GM12864 (cell line): ENCODE measurements around the gene RHBDD1.

ENCODE experiments used
- DNase-seq: peaks from one replicate; pipeline ENCODE4 v3.0.0-alpha.2; 2011; ENCODE audit warnings: low read depth
- H3K4me3 ChIP-seq: 2 replicates; pipeline ENCODE4 v1.5.1; 2011; ENCODE audit warnings: mild to moderate bottlenecking, low read depth, low read length, control low read depth
- TF ChIP-seq, protein P1 (sequence below): IDR thresholded peaks from 2 replicates; pipeline ENCODE4 v1.5.1; 2011; ENCODE audit warnings: low read depth, mild to moderate bottlenecking, moderate library complexity, low read length, control low read depth, inconsistent platforms; ENCODE audit errors: missing control alignments

RHBDD1 gene

DNA sequence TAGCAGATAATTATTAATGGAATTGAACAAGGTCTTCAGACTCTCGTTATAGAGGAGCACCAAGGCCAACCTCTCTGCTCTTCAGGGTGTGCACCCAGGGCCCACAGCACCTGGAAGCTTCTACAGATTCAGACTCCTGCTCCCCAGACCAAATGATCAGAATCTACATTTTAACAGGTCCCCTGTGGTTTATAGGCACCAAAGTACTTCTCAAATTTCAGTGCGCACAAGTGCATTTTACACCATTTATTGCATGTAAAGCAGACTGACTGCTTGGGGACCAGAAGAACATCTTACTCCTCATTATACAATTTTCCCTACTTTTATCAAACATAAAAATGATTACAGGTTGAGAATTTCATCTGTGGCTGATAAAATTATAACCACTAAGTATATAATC lies 164.3 kb downstream of the RHBDD1 start:
- DNase-seq = no peak
- H3K4me3 ChIP-seq = no peak overlapping the region
- TF ChIP-seq, protein P1, sequence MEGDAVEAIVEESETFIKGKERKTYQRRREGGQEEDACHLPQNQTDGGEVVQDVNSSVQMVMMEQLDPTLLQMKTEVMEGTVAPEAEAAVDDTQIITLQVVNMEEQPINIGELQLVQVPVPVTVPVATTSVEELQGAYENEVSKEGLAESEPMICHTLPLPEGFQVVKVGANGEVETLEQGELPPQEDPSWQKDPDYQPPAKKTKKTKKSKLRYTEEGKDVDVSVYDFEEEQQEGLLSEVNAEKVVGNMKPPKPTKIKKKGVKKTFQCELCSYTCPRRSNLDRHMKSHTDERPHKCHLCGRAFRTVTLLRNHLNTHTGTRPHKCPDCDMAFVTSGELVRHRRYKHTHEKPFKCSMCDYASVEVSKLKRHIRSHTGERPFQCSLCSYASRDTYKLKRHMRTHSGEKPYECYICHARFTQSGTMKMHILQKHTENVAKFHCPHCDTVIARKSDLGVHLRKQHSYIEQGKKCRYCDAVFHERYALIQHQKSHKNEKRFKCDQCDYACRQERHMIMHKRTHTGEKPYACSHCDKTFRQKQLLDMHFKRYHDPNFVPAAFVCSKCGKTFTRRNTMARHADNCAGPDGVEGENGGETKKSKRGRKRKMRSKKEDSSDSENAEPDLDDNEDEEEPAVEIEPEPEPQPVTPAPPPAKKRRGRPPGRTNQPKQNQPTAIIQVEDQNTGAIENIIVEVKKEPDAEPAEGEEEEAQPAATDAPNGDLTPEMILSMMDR = no peak

DNA sequence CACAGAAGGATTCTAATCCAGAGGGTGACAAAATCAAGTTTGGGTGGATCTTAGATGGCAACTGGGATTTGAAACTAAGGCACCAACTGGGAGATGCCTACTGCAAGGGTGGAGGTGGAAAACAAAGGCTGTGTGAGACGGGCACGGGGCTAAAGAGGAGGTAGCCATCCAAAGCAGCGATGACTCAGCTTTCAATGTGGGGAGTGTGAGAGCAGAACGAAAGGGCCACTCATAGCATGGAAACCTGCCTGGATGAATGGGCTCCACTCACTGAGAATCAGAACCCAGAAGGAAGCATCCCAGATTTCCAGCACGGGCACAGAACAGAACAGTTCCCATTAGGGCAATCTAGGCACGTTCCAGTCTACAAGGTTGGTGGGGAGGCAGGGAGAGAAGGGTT lies 168.6 kb downstream of the RHBDD1 start:
- no peak for DNase-seq
- H3K4me3 ChIP-seq = no peak overlapping the region

DNA sequence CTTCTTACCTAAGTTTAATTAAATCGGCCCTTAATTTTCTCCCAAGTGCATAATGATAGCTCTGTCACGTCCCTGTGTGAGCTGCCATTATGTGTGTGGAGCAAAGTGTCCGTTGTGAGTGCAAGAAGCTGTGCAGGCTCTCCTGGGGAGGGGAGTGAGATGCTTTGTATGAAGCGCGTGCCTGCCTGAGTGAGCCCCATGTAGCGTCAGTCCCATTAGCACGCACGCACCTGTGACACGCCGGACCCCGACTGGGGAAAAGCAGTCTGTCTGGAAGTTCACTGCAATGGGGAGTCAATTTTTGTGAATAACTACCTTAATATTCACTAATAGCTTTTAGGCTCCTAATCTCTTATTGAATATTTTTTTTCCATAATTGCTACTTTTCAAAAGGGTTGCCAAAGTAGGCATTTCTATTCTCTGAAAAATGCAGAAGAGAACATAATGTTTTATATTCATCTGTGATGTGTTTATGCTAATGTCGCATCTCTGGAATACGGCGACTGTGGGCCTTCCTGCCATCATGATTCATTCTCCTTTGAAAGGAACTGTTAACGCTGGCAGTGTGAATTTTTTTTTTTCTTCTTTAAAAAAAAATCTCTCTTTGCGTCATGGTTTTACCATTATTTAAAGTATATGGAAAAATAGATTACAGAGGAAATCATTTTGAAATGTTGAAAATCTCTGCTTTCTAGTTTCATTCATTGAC lies 170.5 kb downstream of the RHBDD1 start:
- no peak overlapping the region for H3K4me3 ChIP-seq
- DNase-seq = no peak
- TF ChIP-seq, protein P1 = no peak

More for the DNA sequence above, 168.6 kb downstream of the RHBDD1 start:
- TF ChIP-seq, protein P1 = no peak

GRCh38 chr2:227007148-227007547 lies 171.3 kb downstream of the RHBDD1 start:
- TF ChIP-seq, protein P1 = no peak
- DNase-seq = no peak
- no peak overlapping the region for H3K4me3 ChIP-seq

DNA sequence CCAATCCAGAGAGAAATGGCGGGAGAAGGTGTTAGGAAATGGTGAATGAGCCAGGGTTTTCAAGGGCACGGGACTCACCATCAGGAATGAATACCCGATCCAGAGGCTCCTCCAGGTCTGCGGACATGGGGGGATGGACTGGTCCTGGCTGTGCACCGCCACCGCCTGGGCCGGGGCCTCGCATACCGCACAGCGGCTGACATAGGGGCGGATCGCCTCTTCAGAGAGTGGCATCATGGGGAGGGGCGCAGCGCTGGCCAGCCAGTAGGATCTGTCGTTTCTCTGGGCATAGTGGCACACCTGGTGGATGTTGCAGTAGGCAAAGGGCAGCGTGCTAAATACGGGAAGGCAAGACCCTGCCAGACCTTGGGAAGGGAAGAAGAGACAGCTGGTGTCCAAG lies 172.1 kb downstream of the RHBDD1 start:
- TF ChIP-seq, protein P1 = no peak
- DNase-seq = no peak
- H3K4me3 ChIP-seq = no peak overlapping the region

DNA sequence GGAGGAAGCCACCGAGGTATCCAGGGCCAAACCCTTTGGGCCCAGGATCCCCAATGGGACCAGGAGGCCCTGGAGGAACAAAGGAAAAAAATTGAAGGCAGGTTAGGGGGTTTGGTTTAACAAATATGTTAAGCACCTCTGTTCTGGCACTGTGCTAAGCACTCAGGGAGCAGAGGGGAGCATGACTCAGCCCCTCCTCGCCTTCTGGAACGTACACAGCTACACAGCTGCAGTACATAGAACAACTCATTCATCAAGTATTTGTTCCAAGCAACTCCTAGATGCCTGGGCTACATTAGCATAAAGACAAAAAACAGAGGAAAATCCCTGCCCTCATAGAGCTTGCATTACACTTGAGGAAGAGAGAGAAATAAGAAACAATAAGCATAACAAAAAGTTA lies 174.6 kb downstream of the RHBDD1 start:
- no peak for DNase-seq
- no peak overlapping the region for H3K4me3 ChIP-seq
- TF ChIP-seq, protein P1 = no peak

- TF ChIP-seq, protein P1 = no peak
- no peak overlapping the region for H3K4me3 ChIP-seq
- DNase-seq = no peak
These were observed 177.5 kb downstream of the RHBDD1 start for GRCh38 chr2:227013330-227013729.
